MM.1S (cell line): Measurements from ENCODE around the gene EWSR1.

Experiments used
- DNase-seq: peaks from one replicate; pipeline ENCODE4 v3.0.0-alpha.2; 2015
- H2AFZ ChIP-seq: fragments of 300-600 bp; sonication (generic); 2 replicates; pipeline ENCODE4 v1.6.0; 2016; ENCODE audit warnings: antibody characterized with exemption, low read length
- H3F3A ChIP-seq: fragments of 300-600 bp; sonication (generic); 2 replicates; pipeline ENCODE4 v1.6.1; 2016; ENCODE audit warnings: mild to moderate bottlenecking, antibody characterized with exemption, low read length, moderate library complexity, mixed read lengths; ENCODE audit not compliant: insufficient read depth
- H3K27ac ChIP-seq: fragments of 300-600 bp; sonication (generic); 2 replicates; pipeline ENCODE4 v1.5.1; 2016; ENCODE audit warnings: mild to moderate bottlenecking, low read length
- H3K27me3 ChIP-seq: fragments of 300-600 bp; sonication (generic); replicated peaks from 2 replicates; pipeline ENCODE4 v1.6.0; 2016; ENCODE audit warnings: low read length; ENCODE audit not compliant: insufficient read depth
- H3K36me3 ChIP-seq: fragments of 300-600 bp; sonication (generic); replicated peaks from 2 replicates; pipeline ENCODE4 v1.6.1; 2016; ENCODE audit warnings: mild to moderate bottlenecking, low read length, mixed read lengths; ENCODE audit not compliant: insufficient read depth
- H3K4me1 ChIP-seq: fragments of 300-600 bp; sonication (generic); 2 replicates; pipeline ENCODE4 v1.6.1; 2016; ENCODE audit warnings: low read length, mixed read lengths
- H3K4me2 ChIP-seq: fragments of 300-600 bp; sonication (generic); 2 replicates; pipeline ENCODE4 v1.6.0; 2016; ENCODE audit warnings: low read depth, low read length
- H3K4me3 ChIP-seq: fragments of 300-600 bp; sonication (generic); 2 replicates; pipeline ENCODE4 v1.5.1; 2016; ENCODE audit warnings: low read length, mixed read lengths
- H3K79me2 ChIP-seq: fragments of 300-600 bp; sonication (generic); 2 replicates; pipeline ENCODE4 v1.6.1; 2016; ENCODE audit warnings: mixed run types, low read length, mixed read lengths
- H3K9ac ChIP-seq: fragments of 300-600 bp; sonication (generic); 2 replicates; pipeline ENCODE4 v1.6.1; 2016; ENCODE audit warnings: low read length, mixed read lengths
- H3K9me2 ChIP-seq: fragments of 300-600 bp; sonication (generic); replicated peaks from 2 replicates; pipeline ENCODE4 v1.6.1; 2016; ENCODE audit warnings: mild to moderate bottlenecking, low read length, mixed read lengths; ENCODE audit not compliant: insufficient read depth
- H3K9me3 ChIP-seq: fragments of 300-600 bp; sonication (generic); replicated peaks from 2 replicates; pipeline ENCODE4 v1.6.1; 2016; ENCODE audit warnings: mild to moderate bottlenecking, low read length, mixed read lengths; ENCODE audit not compliant: insufficient read depth
- H4K20me1 ChIP-seq: fragments of 300-600 bp; sonication (generic); 2 replicates; pipeline ENCODE4 v1.6.1; 2016; ENCODE audit warnings: mild to moderate bottlenecking, low read length, moderate library complexity, mixed read lengths; ENCODE audit not compliant: insufficient read depth
- CTCF ChIP-seq: fragments of 300-600 bp; sonication (generic); IDR thresholded peaks from 2 replicates; pipeline ENCODE4 v1.5.1; 2016; ENCODE audit warnings: antibody characterized with exemption, low read length, mixed read lengths
- EZH2 ChIP-seq: fragments of 300-600 bp; sonication (generic); optimal IDR thresholded peaks from 2 replicates; pipeline ENCODE3; 2017; ENCODE audit warnings: low read depth, mild to moderate bottlenecking, antibody characterized with exemption, low read length, mixed read lengths
- EZH2phosphoT487 ChIP-seq: fragments of 300-600 bp; sonication (generic); IDR thresholded peaks from 2 replicates; pipeline ENCODE4 v1.6.1; 2018; ENCODE audit warnings: antibody characterized with exemption, low read length

EWSR1 gene

DNA sequence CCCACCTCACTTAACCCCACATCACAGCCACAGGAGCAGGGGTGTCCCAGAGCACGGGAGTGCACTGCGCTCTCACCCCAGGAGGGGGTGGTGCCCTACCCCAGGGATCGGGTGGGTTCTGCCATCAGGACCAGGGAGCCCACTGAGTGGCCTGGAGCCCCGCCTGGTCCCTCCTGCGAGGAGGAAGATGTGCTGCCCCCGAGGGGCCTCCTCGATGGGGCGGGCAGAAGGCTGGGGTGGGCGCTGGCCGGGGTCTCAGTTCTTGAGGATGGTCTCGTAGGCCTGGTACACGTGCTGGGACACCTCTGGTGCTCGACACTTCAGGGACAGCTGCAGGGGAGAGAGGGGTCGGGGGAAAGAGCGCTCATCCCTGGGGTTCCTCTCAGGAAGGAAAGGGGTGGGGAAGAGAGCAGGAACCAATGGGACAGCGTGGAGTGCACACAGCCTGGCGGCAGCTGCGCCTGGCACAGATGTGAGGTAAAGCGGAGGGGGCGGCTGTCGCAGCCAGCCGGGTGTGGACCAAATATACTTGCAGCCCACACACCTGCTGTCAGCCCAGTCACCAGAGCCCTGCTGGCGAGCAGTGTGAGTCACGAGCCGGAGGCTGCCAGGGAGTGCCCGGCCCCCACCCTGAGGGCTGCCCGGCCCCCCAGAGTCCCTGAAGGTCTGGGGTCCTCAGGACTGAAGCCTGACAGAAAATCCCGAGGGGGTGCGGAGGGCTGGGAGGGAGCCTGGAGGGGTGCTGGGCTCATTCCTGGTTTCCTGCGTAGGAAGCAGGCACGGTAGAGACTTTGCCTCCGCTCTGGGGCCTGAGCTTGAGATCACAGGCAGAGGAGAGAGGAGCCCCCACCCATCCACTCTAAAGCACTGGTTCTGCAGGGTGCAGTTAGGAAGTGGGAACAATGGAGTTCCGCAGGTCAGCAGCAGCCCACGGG is 60.8 kb downstream of the EWSR1 start:
- no peak for DNase-seq
- Histone ChIP-seq H2AFZ (no peak overlapping the region), H3F3A (no peaks in the 10 kb centered on the region), H3K4me3 (no peak overlapping the region), H3K27ac (no peak overlapping the region), H3K36me3 (no peaks in the 10 kb centered on the region), H3K9ac (no peak overlapping the region), H3K4me1 (no peaks in the 10 kb centered on the region), H3K9me2 (no peaks in the 10 kb centered on the region), H3K4me2 (no peak overlapping the region), H3K9me3 (no peaks in the 10 kb centered on the region), H4K20me1 (no peaks in the 10 kb centered on the region), H3K27me3 (no peaks in the 10 kb centered on the region), H3K79me2 (no peaks in the 10 kb centered on the region)
- no peak for TF ChIP-seq EZH2
- no peak for TF ChIP-seq CTCF
- no peak for TF ChIP-seq EZH2phosphoT487

DNA sequence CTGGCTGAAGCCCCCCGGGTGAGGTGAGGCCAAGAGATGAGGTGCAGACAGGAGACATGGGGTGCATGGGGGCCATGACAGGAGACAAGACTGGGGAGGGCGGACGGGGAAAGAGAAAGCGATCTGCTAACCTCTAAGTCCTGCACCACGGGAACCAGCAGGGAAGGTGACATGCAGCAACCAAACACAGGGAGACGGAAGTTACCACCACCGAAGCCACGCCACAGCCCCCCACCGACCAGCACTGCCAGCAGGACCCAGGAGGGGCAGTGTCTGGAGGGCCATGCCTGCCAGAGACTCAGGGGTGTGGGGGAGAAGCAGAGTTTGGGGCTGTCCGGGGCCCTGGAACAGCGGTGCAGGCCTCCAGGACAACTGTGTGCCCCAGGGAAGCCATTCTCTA is 61.5 kb downstream of the EWSR1 start:
- TF ChIP-seq EZH2 (no peak), EZH2phosphoT487 (no peak), CTCF (no peak)
- Histone ChIP-seq H3K4me3 (no peak overlapping the region), H3K9me3 (no peaks in the 10 kb centered on the region), H3K79me2 (no peaks in the 10 kb centered on the region), H3K9ac (no peak overlapping the region), H3K27me3 (no peaks in the 10 kb centered on the region), H4K20me1 (no peaks in the 10 kb centered on the region), H3K4me1 (no peaks in the 10 kb centered on the region), H3K9me2 (no peaks in the 10 kb centered on the region), H2AFZ (no peak overlapping the region), H3K36me3 (no peaks in the 10 kb centered on the region), H3F3A (no peaks in the 10 kb centered on the region), H3K4me2 (no peak overlapping the region), H3K27ac (no peak overlapping the region)
- no peak for DNase-seq

DNA sequence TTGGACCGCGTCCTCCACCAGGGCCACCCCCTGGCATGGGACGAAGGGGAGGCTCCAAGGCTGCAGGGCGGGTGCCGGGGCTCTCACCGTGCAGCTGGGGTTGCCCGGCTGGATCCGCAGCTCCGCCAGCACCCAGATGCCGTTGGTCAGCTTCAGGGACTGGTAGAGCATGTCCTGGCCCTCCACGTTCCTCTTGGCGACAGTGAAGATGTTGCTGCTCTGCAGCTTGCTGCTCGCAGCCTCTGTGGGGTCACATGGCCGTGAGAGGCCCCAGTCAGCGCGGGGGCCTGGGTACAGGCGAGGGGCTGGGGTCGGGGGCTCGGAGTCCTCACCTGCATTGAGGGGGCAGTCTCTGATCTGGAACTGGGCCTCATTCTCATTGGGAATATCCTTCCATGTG is 62.2 kb downstream of the EWSR1 start:
- DNase-seq = no peak
- no peaks in the 10 kb centered on the region for H4K20me1 ChIP-seq

More for the DNA sequence above, 62.2 kb downstream of the EWSR1 start:
- no peaks in the 10 kb centered on the region for H3K9me2 ChIP-seq
- no peaks in the 10 kb centered on the region for H3K27me3 ChIP-seq
- H3K4me1 ChIP-seq = no peaks in the 10 kb centered on the region
- no peak for TF ChIP-seq EZH2
- TF ChIP-seq EZH2phosphoT487 = no peak
- TF ChIP-seq CTCF = no peak
- no peaks in the 10 kb centered on the region for H3K79me2 ChIP-seq
- H3K4me3 ChIP-seq = no peak overlapping the region
- H3F3A ChIP-seq = no peaks in the 10 kb centered on the region
- H3K4me2 ChIP-seq = no peak overlapping the region
- no peaks in the 10 kb centered on the region for H3K9me3 ChIP-seq
- H3K9ac ChIP-seq = no peak overlapping the region
- no peak overlapping the region for H2AFZ ChIP-seq
- H3K36me3 ChIP-seq = no peaks in the 10 kb centered on the region
- no peak overlapping the region for H3K27ac ChIP-seq
